Stomach (tissue), 9 donors: Measurements from ENCODE around the gene CCT3. TPM values are rescaled to one million over a fixed set of nuclear protein-coding genes. Genes with fewer than 3 reads are reported as not detected.
A peak's percentile ranks its signal among the peaks of the same experiment; 100 is the strongest.

Experiments used
- DNase-seq, 2 donors: peaks; one replicate each; pipeline versions ENCODE4 v3.0.0 to v3.0.0-alpha.2; 2013 to 2019
- H3K27ac ChIP-seq, 5 donors: fragments of 200-600 bp in 4 of 5; sonication (generic) in 4 of 5; one replicate each; pipeline ENCODE4 v1.5.1; 2013 to 2019; ENCODE audit warnings: mild to moderate bottlenecking in 1 of 5, moderate library complexity in 1 of 5
- H3K27me3 ChIP-seq, 3 donors: fragments of 200-600 bp; sonication (generic); one replicate each; pipeline ENCODE4 v1.5.1; 2017 to 2019; ENCODE audit warnings: mixed run types in 1 of 3
- H3K36me3 ChIP-seq, 4 donors: fragments of 200-600 bp; sonication (generic); 1 replicate in 3 of 4; 2 replicates in 1 of 4; pipeline ENCODE4 v1.5.1; 2016 to 2019
- H3K4me1 ChIP-seq, 4 donors: fragments of 200-600 bp; sonication (generic); one replicate each; pipeline ENCODE4 v1.5.1; 2016 to 2019
- H3K4me3 ChIP-seq, 4 donors: fragments of 200-600 bp; sonication (generic) in 3 of 4; one replicate each; pipeline ENCODE4 v1.5.1; 2016 to 2019; ENCODE audit warnings: mild to moderate bottlenecking in 1 of 4
- H3K9me3 ChIP-seq, 4 donors: fragments of 200-600 bp; sonication (generic); one replicate each; pipeline ENCODE4 v1.5.1; 2016 to 2019
- EP300 ChIP-seq: sonication (generic); formaldehyde crosslinking; IDR thresholded peaks from one replicate; pipeline ENCODE4 v1.6.1; 2017; ENCODE audit warnings: antibody characterized with exemption
- POLR2A ChIP-seq, 4 donors: fragments of 450-650 bp; IDR thresholded peaks; one replicate each; pipeline ENCODE4 v1.6.1; 2016; ENCODE audit warnings: antibody characterized with exemption in 4 of 4, control low read depth in 2 of 4, mild to moderate bottlenecking in 1 of 4, moderate library complexity in 1 of 4
- POLR2AphosphoS5 ChIP-seq, 3 donors: sonication (generic); formaldehyde crosslinking; IDR thresholded peaks; one replicate each; pipeline ENCODE4 v1.6.1; 2016; ENCODE audit warnings: antibody characterized with exemption in 3 of 3
- WGBS, 5 donors: extraction: QIAGEN DNeasy Blood & Tissue Kit in 3 of 5; methylation state at CpG; one replicate each; pipeline versions ENCODE4 v1.1.5 to v1.1.7; 2013 to 2018; 5-methylcytosine and 5-hydroxymethylcytosine counted together
- intact Hi-C: fragments of 100-400 bp; cut with DNase I; formaldehyde crosslinking; loops from one replicate; pipeline ENCODE4 v1.15.1; 2023; ENCODE audit warnings: low total_unique reads
- polyA plus RNA-seq, 3 donors: library from polyadenylated mRNA; stranded (reverse); fragments of 200-250 nt; gene quantifications; one replicate each; pipeline ENCODE4 v1.2.3, GENCODE V29; 2013
- total RNA-seq, 5 donors: library from RNA; depleted of rRNA; stranded (reverse); fragments of >200 nt; gene quantifications; one replicate each; pipeline versions ENCODE4 v1.1.0 to v1.2.3, GENCODE V29; 2014 to 2016
- TF ChIP-seq, protein P1 (sequence below), 7 experiments: fragments of 450-650 bp in 4 of 7; fragments of 200-600 bp in 3 of 7; sonication (generic) in 3 of 7; IDR thresholded peaks; one replicate each; pipeline ENCODE4 v1.5.1; 2016 to 2019; ENCODE audit warnings: antibody characterized with exemption in 7 of 7, control low read depth in 2 of 7, mild to moderate bottlenecking in 1 of 7
- donor health status: healthy with polysubstance abuse.
- donor health status: Bipolar disorder and iron deficiency.
- donor health status: healthy.

CCT3 gene
- total and polyA plus RNA-seq, 8 donors, result 39.1 to 252 (median 119) TPM

DNA sequence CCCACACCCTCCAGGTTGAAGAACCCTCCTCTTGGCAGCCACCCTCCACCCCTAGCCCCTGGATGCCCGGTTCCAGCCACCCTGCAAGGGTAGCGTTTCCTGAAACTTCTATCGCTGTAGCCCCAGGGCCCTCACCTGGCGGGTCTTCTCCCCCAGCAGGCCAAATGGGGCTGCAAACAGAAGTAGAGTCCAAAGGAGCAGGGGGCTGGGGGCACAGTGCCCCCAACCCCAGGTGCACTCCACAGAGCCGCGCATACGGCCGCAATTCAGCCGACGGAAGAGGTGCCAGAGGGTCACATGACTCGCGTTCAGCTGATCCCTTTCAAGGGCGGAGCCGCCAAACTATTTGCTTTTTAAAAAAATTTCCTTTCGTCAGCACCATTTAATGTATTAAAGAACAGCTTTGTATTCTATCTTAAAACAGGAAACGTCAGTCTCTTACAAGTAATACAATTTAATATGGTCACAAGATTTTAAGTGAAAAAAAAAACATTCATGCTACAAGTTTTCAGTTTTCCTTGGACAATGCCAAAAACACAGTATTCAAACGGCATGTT lies 42.6 kb downstream of the CCT3 start, which contains the start of gene GLMP:
TSS of gene GLMP (minus strand) at position 289 of the 557 bp plus-strand sequence. CDS start at position 255, 34 bp downstream.
- 0 to 1% (median 0%) methylated on average over 17 of the region's 17 CpGs for WGBS, 5 donors
- intact Hi-C loops, result no loop called here
- peak within 1 kb of the TSS; percentile 38 to 79 (median 72) for H3K27ac ChIP-seq
- H3K4me3 ChIP-seq, result peak within 1 kb of the TSS; percentile 59 to 88 (median 74)
- no peaks in the 10 kb centered on the region for H3K9me3 ChIP-seq
- no peaks in the 10 kb centered on the region for H3K27me3 ChIP-seq
- peaks cover 14 to 51% (median 41%) of the 10 kb centered on the region in 4 donors for H3K4me1 ChIP-seq
- peak; percentile 78 to 92 for DNase-seq
- TF ChIP-seq POLR2AphosphoS5 (IDR thresholded peaks at IDR 0.05), result peak; percentile 42 to 73 (median 45)
- TF ChIP-seq, protein P1, sequence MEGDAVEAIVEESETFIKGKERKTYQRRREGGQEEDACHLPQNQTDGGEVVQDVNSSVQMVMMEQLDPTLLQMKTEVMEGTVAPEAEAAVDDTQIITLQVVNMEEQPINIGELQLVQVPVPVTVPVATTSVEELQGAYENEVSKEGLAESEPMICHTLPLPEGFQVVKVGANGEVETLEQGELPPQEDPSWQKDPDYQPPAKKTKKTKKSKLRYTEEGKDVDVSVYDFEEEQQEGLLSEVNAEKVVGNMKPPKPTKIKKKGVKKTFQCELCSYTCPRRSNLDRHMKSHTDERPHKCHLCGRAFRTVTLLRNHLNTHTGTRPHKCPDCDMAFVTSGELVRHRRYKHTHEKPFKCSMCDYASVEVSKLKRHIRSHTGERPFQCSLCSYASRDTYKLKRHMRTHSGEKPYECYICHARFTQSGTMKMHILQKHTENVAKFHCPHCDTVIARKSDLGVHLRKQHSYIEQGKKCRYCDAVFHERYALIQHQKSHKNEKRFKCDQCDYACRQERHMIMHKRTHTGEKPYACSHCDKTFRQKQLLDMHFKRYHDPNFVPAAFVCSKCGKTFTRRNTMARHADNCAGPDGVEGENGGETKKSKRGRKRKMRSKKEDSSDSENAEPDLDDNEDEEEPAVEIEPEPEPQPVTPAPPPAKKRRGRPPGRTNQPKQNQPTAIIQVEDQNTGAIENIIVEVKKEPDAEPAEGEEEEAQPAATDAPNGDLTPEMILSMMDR (IDR thresholded peaks at IDR 0.05), result no peak
- TF ChIP-seq EP300, result no peak
- no peak for TF ChIP-seq POLR2A (IDR thresholded peaks at IDR 0.05)
- H3K36me3 ChIP-seq, result peaks cover 0 to 18% (median 12%) of the 10 kb centered on the region in 4 donors

DNA sequence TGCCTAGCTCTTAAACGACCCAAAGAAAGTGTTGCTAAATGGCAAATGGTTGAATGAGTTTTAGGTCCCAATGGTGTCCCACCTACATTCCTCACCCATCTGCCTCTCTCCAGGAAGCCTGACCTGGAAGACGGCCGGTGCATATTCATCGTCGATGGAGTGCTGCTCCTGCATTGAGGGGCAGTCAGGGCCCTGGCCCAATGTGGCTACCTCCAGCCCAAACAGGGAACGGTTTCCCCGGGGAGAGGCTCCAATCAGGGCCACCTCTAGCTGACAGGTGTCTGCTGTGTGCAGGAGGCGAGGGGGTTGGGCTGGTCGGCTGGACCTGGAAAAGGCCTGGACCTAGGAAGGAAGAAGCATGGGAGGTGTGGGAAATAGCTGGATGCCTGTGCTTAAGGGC lies 44.2 kb downstream of the CCT3 start:
- H3K36me3 ChIP-seq, result peaks cover 3 to 31% (median 20%) of the 10 kb centered on the region in 4 donors
- intact Hi-C loops, result no loop called here
- H3K9me3 ChIP-seq, result no peaks in the 10 kb centered on the region
- H3K4me1 ChIP-seq, result peaks cover 14 to 57% (median 45%) of the 10 kb centered on the region in 4 donors
- TF ChIP-seq POLR2A (IDR thresholded peaks at IDR 0.05) (no peak), EP300 (no peak), POLR2AphosphoS5 (IDR thresholded peaks at IDR 0.05) (no peak)
- TF ChIP-seq, protein P1 (IDR thresholded peaks at IDR 0.05), result no peak
- H3K4me3 ChIP-seq, result no peak overlapping the region
- no peaks in the 10 kb centered on the region for H3K27me3 ChIP-seq
- DNase-seq, result no peak
- 84 to 94% (median 91%) methylated on average over 9 of the region's 9 CpGs for WGBS, 5 donors
- peak overlapping the region in 1 of 5 donors; percentile 72 for H3K27ac ChIP-seq

DNA sequence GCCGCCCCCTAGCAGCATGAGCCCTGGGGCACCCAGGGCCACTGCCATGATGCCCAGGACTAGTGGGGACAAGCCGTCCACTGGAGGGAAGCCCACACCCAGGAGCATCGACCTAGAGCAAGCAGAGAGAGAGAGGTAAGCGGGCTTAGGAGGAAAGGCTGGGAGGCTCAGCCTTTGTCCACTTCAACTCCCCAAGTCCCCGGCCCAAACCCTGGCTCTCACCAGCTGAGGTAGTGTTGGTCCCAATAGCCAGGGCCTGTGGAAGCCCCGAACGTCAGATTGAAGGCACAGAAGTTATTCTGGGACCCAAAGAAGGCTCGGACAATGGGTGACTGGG lies 45.0 kb downstream of the CCT3 start:
- Histone ChIP-seq H3K4me3 (no peak overlapping the region), H3K27me3 (no peaks in the 10 kb centered on the region), H3K36me3 (peaks cover 3 to 35% (median 27%) of the 10 kb centered on the region in 4 donors), H3K9me3 (no peaks in the 10 kb centered on the region), H3K4me1 (peaks cover 14 to 57% (median 45%) of the 10 kb centered on the region in 4 donors), H3K27ac (peak overlapping the region in 1 of 5 donors; percentile 87)
- no peak for DNase-seq
- TF ChIP-seq POLR2A (IDR thresholded peaks at IDR 0.05) (no peak), EP300 (no peak), POLR2AphosphoS5 (IDR thresholded peaks at IDR 0.05) (no peak)
- TF ChIP-seq, protein P1 (IDR thresholded peaks at IDR 0.05), result no peak
- intact Hi-C loops, result no loop called here
- 92 to 94% (median 92%) methylated on average over 6 to 8 of the region's 8 CpGs for WGBS, 5 donors

DNA sequence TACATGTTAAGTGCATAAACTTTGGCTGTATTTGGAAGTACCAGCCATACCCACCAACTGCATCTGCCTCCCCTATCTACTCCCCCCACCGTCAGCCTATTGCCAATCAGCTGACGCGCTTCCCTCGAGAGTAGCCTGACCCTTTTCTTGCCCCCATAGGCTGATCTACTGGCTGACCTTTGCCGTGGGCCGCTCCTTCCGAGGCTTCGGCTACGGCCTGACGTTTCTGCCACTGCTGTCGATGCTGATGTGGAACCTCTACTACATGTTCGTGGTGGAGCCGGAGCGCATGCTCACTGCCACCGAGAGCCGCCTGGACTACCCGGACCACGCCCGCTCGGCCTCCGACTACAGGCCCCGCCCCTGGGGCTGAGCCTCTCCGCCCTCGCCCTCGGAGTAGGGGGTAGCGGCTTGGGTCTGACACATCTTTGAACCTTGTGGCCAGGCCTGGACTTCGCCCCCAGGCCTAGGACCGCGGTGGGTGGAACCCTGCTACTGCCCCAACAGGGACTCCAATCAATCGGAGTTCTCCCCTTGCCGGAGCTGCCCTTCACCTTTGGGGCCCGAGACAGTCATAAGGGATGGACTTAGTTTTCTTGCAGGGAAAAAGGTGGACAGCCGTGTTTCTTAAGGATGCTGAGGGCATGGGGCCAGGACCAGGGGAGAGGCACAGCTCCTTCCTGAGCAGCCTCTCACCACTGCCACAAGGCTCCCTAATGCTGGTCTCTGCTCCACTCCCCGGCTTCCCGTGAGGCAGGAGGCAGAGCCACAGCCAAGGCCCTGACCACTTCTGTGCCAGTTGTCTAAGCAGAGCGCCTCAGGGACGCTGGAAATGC lies 46.6 kb downstream of the CCT3 start:
- Histone ChIP-seq H3K4me3 (peak overlapping the region; percentile 44 to 54 (median 48)), H3K9me3 (no peaks in the 10 kb centered on the region), H3K36me3 (peaks cover 3 to 38% (median 33%) of the 10 kb centered on the region in 4 donors), H3K4me1 (peaks cover 14 to 57% (median 45%) of the 10 kb centered on the region in 4 donors), H3K27ac (peak overlapping the region; percentile 69 to 87 (median 75)), H3K27me3 (no peaks in the 10 kb centered on the region)
- TF ChIP-seq POLR2A (IDR thresholded peaks at IDR 0.05) (peak in 1 of 4 donors; percentile 32), EP300 (no peak), POLR2AphosphoS5 (IDR thresholded peaks at IDR 0.05) (peak in 2 of 3 donors; percentile 77 to 81)
- TF ChIP-seq, protein P1 (IDR thresholded peaks at IDR 0.05), result no peak
- WGBS, 5 donors, result 9 to 26% (median 13%) methylated on average over 22 to 37 of the region's 37 CpGs
- DNase-seq, result peak; percentile 92 to 96
- intact Hi-C loops, result no loop called here
